Measurements from ENCODE around the gene PGBD2. TPM values are rescaled to one million over a fixed set of nuclear protein-coding genes. Genes with fewer than 3 reads are reported as not detected.

PGBD2 gene
- polyA plus RNA-seq, 3 donors = 2.9 to 7.1 (median 3.9) TPM

- Histone ChIP-seq H3K4me3 (replicated peaks in 1 of 3; ENCODE audit: low read depth in 2 of 3, low read length in 3 of 3) (peak overlapping the region in 2 of 3 experiments; percentile 53 to 76), H3K36me3 (replicated peaks in 1 of 2; ENCODE audit: control insufficient read depth in 1 of 2, insufficient read depth in 2 of 2, low read length in 2 of 2) (peaks cover 5 to 11% of the 10 kb centered on the region in 2 donors), H4K20me1 (ENCODE audit: insufficient read depth, low read length) (peaks cover 8% of the 10 kb centered on the region), H3K79me2 (ENCODE audit: insufficient read depth, low read length) (peaks cover 11% of the 10 kb centered on the region), H3K27me3 (ENCODE audit: control insufficient read depth in 2 of 2, insufficient read depth in 2 of 2, low read length in 2 of 2) (no peaks in the 10 kb centered on the region), H3K9me3 (replicated peaks in 1 of 2; ENCODE audit: control insufficient read depth in 1 of 2, insufficient read depth in 1 of 2, low read length in 2 of 2) (no peaks in the 10 kb centered on the region), H3K4me2 (replicated peaks; ENCODE audit: extremely low read depth, low read length, poor library complexity, severe bottlenecking) (peak overlapping the region; percentile 72), H2AFZ (ENCODE audit: insufficient read depth, low read depth, low read length, poor library complexity, severe bottlenecking) (peak overlapping the region; percentile 94), H3K27ac (ENCODE audit: low read depth in 1 of 2, low read length in 2 of 2) (no peak overlapping the region), H3K4me1 (ENCODE audit: control insufficient read depth in 1 of 2, insufficient read depth in 2 of 2, low read length in 2 of 2) (peaks cover 37 to 43% of the 10 kb centered on the region in 2 donors), H3K9ac (ENCODE audit: insufficient read depth, low read length, poor library complexity, severe bottlenecking) (peak overlapping the region; percentile 33)
- WGBS (ENCODE audit: insufficient coverage) = 23% methylated on average over 4 of the region's 4 CpGs
- peaks cover 20 to 21% of the 10 kb centered on the region in 2 donors for H3K36me3 Mint-ChIP-seq
- intact Hi-C loops (cut with micrococcal nuclease) = loop anchor here (2.0 kb wide), 2 partner anchors 17 to 19 kb away; partner anchors contain the start of gene ZNF672 (in 1 of the 2)
- H3K4me3 Mint-ChIP-seq = peak overlapping the region; percentile 89 to 90
- peak overlapping the region in 1 of 7 donors; percentile 31 for H3K27ac Mint-ChIP-seq
- H3K27me3 Mint-ChIP-seq (ENCODE audit: low read depth in 3 of 3) = peaks cover 0 to 4% (median 0%) of the 10 kb centered on the region in 3 donors
- DNase-seq = no peak
- H3K9me3 Mint-ChIP-seq = no peaks in the 10 kb centered on the region
- no peak for TF ChIP-seq CTCF (IDR thresholded peaks at IDR 0.05)
- H3K4me1 Mint-ChIP-seq = peaks cover 33% of the 10 kb centered on the region
These were observed 48.3 kb upstream of the PGBD2 start for GRCh38 chr1:248857749-248858095.

- peak overlapping the region; percentile 53 to 76 (median 67) for H3K4me3 ChIP-seq (replicated peaks in 1 of 3; ENCODE audit: low read depth in 2 of 3, low read length in 3 of 3)
- peaks cover 39 to 45% of the 10 kb centered on the region in 2 donors for H3K4me1 ChIP-seq (ENCODE audit: control insufficient read depth in 1 of 2, insufficient read depth in 2 of 2, low read length in 2 of 2)
- H3K36me3 Mint-ChIP-seq = peaks cover 20 to 21% of the 10 kb centered on the region in 2 donors
- peaks cover 5 to 11% of the 10 kb centered on the region in 2 donors for H3K36me3 ChIP-seq (replicated peaks in 1 of 2; ENCODE audit: control insufficient read depth in 1 of 2, insufficient read depth in 2 of 2, low read length in 2 of 2)
- peak overlapping the region; percentile 94 for H2AFZ ChIP-seq (ENCODE audit: insufficient read depth, low read depth, low read length, poor library complexity, severe bottlenecking)
- peak overlapping the region; percentile 94 to 96 for H3K27ac ChIP-seq (ENCODE audit: low read depth in 1 of 2, low read length in 2 of 2)
- no peaks in the 10 kb centered on the region for H3K9me3 ChIP-seq (replicated peaks in 1 of 2; ENCODE audit: control insufficient read depth in 1 of 2, insufficient read depth in 1 of 2, low read length in 2 of 2)
- no peaks in the 10 kb centered on the region for H3K9me3 Mint-ChIP-seq
- peaks cover 11% of the 10 kb centered on the region for H3K79me2 ChIP-seq (ENCODE audit: insufficient read depth, low read length)
- H3K4me2 ChIP-seq (replicated peaks; ENCODE audit: extremely low read depth, low read length, poor library complexity, severe bottlenecking) = peak overlapping the region; percentile 72
- H3K27me3 Mint-ChIP-seq (ENCODE audit: low read depth in 3 of 3) = peaks cover 0 to 4% (median 0%) of the 10 kb centered on the region in 3 donors
- no peaks in the 10 kb centered on the region for H3K27me3 ChIP-seq (ENCODE audit: control insufficient read depth in 2 of 2, insufficient read depth in 2 of 2, low read length in 2 of 2)
- TF ChIP-seq CTCF (IDR thresholded peaks at IDR 0.05) = peak; percentile 50
- peaks cover 3% of the 10 kb centered on the region for H4K20me1 ChIP-seq (ENCODE audit: insufficient read depth, low read length)
- under 1% methylated on average over 34 of the region's 45 CpGs for WGBS (ENCODE audit: insufficient coverage)
- H3K27ac Mint-ChIP-seq = peak overlapping the region; percentile 98 to 100 (median 99)
- peak; percentile 47 to 58 (median 53) for DNase-seq
- intact Hi-C loops (cut with micrococcal nuclease) = loop anchor here (2.0 kb wide), 2 partner anchors 17 to 19 kb away; partner anchors contain the start of gene ZNF672 (in 1 of the 2)
- H3K4me3 Mint-ChIP-seq = peak overlapping the region; percentile 89 to 90
- peaks cover 35% of the 10 kb centered on the region for H3K4me1 Mint-ChIP-seq
- H3K9ac ChIP-seq (ENCODE audit: insufficient read depth, low read length, poor library complexity, severe bottlenecking) = peak overlapping the region; percentile 71
These were observed 47.7 kb upstream of the PGBD2 start for GRCh38 chr1:248858096-248858890.
